Uterus (tissue), 4 donors: ENCODE data around the gene RICTOR. TPM values are rescaled to one million over a fixed set of nuclear protein-coding genes. Genes with fewer than 3 reads are reported as not detected.

ENCODE experiments used
- DNase-seq, 2 donors: peaks; one replicate each; pipeline ENCODE4 v3.0.0-alpha.2; 2019 to 2020
- H3K27ac ChIP-seq, 2 donors: fragments of 200-600 bp; sonication (generic); 1 replicate in 1 of 2; 2 replicates in 1 of 2; pipeline ENCODE4 v1.5.1; 2016 to 2018
- H3K27me3 ChIP-seq, 2 donors: fragments of 200-600 bp; sonication (generic); one replicate each; pipeline ENCODE4 v1.5.1; 2018 to 2019; ENCODE audit warnings: control low read depth in 1 of 2
- H3K36me3 ChIP-seq, 2 donors: fragments of 200-600 bp; sonication (generic); one replicate each; pipeline ENCODE4 v1.5.1; 2019; ENCODE audit warnings: control low read depth in 1 of 2
- H3K4me1 ChIP-seq, 2 donors: fragments of 200-600 bp; sonication (generic); one replicate each; pipeline ENCODE4 v1.5.1; 2018 to 2019; ENCODE audit warnings: control low read depth in 1 of 2
- H3K4me3 ChIP-seq, 2 donors: fragments of 200-600 bp; sonication (generic); 1 replicate in 1 of 2; 2 replicates in 1 of 2; pipeline ENCODE4 v1.5.1; 2018 to 2019; ENCODE audit warnings: mild to moderate bottlenecking in 1 of 2
- H3K9me3 ChIP-seq, 2 donors: fragments of 200-600 bp; sonication (generic); one replicate each; pipeline ENCODE4 v1.5.1; 2019; ENCODE audit warnings: control low read depth in 1 of 2
- POLR2A ChIP-seq, 2 donors: fragments of 450-650 bp; IDR thresholded peaks; one replicate each; pipeline ENCODE4 v1.6.1; 2016; ENCODE audit warnings: antibody characterized with exemption in 2 of 2, mild to moderate bottlenecking in 1 of 2, moderate library complexity in 1 of 2
- intact Hi-C: fragments of 100-400 bp; cut with DNase I; formaldehyde crosslinking; loops from one replicate; pipeline ENCODE4 v1.15.1; 2023; ENCODE audit warnings: low total_unique reads
- total RNA-seq, 4 donors: library from RNA; depleted of rRNA in 3 of 4; stranded (reverse); fragments of >200 nt in 3 of 4; gene quantifications; one replicate each; pipeline versions ENCODE4 v1.1.0 to v1.2.4, GENCODE V29; 2014 to 2023
- TF ChIP-seq, protein P1 (sequence below), 4 experiments: fragments of 200-600 bp in 2 of 4; fragments of 450-650 bp in 2 of 4; sonication (generic) in 2 of 4; IDR thresholded peaks; one replicate each; pipeline ENCODE4 v1.5.1; 2016 to 2019; ENCODE audit warnings: antibody characterized with exemption in 4 of 4, mild to moderate bottlenecking in 2 of 4, moderate library complexity in 1 of 4
- donor health status: DM: yes; HTN: yes; CAD: no.

The RICTOR gene
- total RNA-seq, 4 donors from 2014 or later = 50.6 to 79.4 (median 70.6) TPM

DNA sequence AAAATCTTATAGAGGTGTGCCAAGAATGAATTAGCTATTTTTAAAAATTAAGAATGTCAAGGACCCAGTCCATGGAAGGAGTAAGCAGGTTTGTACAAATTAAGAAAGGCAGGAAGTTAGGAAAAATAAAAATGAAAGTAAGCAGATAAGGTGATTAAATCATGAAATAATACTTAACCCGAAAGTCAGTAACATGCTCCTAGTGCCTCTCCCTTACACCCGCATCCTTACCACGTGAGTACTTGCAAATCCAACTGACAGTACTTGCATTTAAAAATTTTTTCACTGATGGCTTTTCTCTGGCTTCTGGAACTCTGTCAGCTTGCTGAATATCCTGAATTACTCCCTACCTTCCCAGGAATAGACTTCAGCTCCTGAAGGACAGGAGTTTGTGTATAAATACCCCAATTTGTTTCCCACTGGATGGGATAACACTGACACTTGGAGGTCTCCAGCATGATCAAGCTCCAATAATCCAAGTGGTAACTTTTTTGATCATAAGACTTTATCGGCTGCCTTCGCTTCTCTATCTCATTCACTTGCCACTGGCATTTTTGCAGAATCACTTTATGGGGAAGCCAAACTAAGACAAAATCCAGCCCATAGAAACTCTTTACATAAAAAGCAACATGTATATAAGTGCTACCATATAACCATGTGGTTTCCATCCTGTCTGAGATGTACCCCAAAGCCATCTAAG is 41.6 kb upstream of the RICTOR start:
- no peaks in the 10 kb centered on the region for H3K36me3 ChIP-seq
- peak overlapping the region; percentile 47 to 62 for H3K27ac ChIP-seq
- no peak for TF ChIP-seq POLR2A (IDR thresholded peaks at IDR 0.05)
- TF ChIP-seq, protein P1, sequence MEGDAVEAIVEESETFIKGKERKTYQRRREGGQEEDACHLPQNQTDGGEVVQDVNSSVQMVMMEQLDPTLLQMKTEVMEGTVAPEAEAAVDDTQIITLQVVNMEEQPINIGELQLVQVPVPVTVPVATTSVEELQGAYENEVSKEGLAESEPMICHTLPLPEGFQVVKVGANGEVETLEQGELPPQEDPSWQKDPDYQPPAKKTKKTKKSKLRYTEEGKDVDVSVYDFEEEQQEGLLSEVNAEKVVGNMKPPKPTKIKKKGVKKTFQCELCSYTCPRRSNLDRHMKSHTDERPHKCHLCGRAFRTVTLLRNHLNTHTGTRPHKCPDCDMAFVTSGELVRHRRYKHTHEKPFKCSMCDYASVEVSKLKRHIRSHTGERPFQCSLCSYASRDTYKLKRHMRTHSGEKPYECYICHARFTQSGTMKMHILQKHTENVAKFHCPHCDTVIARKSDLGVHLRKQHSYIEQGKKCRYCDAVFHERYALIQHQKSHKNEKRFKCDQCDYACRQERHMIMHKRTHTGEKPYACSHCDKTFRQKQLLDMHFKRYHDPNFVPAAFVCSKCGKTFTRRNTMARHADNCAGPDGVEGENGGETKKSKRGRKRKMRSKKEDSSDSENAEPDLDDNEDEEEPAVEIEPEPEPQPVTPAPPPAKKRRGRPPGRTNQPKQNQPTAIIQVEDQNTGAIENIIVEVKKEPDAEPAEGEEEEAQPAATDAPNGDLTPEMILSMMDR (IDR thresholded peaks at IDR 0.05) = no peak
- H3K4me3 ChIP-seq = peak overlapping the region in 1 of 2 donors; percentile 13
- no peaks in the 10 kb centered on the region for H3K9me3 ChIP-seq
- H3K27me3 ChIP-seq = no peaks in the 10 kb centered on the region
- intact Hi-C loops = no loop called here
- H3K4me1 ChIP-seq = no peaks in the 10 kb centered on the region
- no peak for DNase-seq

DNA sequence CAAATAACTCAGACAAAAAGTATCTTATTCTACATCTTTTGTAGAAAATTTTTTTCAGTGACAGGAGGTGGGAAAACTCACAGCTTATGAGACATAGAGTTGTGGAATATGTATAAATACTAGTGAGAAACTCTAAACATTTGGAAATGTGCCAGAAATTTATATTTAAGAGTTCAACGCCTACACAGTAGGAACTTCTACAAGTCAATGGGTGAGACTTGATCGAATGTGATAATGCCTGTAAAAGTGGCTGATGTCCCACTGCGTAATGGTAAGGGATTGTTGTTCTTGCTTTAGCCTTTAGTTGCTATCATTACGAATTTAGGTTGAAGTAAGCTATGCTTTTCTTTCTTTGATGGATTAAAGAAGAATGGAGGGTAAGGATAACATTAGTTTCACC is 40.0 kb upstream of the RICTOR start:
- H3K27ac ChIP-seq = no peak overlapping the region
- H3K36me3 ChIP-seq = no peaks in the 10 kb centered on the region
- no peaks in the 10 kb centered on the region for H3K4me1 ChIP-seq
- intact Hi-C loops = no loop called here
- no peak for DNase-seq
- no peaks in the 10 kb centered on the region for H3K27me3 ChIP-seq
- TF ChIP-seq POLR2A (IDR thresholded peaks at IDR 0.05) = no peak
- TF ChIP-seq, protein P1 (IDR thresholded peaks at IDR 0.05) = no peak
- H3K4me3 ChIP-seq = no peak overlapping the region
- no peaks in the 10 kb centered on the region for H3K9me3 ChIP-seq

DNA sequence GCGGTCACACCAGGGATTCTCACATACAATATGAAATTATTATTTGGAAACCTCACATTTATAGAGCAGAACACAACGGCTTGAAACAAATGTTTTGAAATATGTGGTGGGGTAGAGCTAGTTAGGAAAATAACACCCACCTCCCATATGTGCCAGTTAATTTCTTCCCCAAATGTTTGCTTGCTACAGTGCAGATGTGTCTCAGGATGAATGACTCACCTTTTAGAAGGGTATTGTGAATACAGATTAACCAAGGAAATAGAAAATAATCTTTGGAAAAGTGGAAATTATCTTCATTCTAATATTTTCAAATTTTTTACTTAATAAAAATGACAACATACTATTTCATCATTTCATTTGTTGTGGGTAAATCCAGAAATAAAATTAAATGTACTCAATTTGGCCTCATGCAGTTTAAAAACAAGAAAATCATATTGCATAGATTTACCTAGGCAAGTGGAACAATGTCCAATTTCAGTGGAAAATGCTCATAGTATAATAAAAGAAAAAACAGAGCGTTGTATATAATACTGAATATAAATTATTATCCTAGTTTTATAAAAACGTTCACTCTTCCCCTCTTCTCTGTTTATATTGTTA is 39.3 kb upstream of the RICTOR start:
- Histone ChIP-seq H3K27me3 (no peaks in the 10 kb centered on the region), H3K4me1 (no peaks in the 10 kb centered on the region), H3K4me3 (no peak overlapping the region), H3K27ac (no peak overlapping the region), H3K36me3 (no peaks in the 10 kb centered on the region), H3K9me3 (no peaks in the 10 kb centered on the region)
- no peak for TF ChIP-seq POLR2A (IDR thresholded peaks at IDR 0.05)
- TF ChIP-seq, protein P1 (IDR thresholded peaks at IDR 0.05) = no peak
- no peak for DNase-seq
- intact Hi-C loops = no loop called here

DNA sequence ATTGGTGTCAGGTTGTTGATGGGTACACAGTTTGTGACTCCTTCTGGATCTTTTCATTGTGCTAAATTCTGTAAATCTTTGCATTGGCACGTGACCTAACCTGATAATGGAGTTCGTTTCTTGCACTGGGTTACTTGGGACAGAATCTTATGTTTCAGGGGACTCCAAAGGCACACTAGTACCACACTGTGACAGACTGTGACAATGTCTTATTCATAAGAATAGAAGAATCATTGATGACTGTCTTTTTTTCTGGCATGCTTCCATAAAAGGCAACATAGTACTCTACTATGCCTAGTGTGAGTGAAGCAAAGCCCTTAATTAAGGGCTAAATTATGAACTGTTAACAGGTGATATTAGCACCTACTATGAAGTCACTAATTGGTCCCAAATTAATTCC is 35.4 kb upstream of the RICTOR start:
- Histone ChIP-seq H3K27ac (no peak overlapping the region), H3K27me3 (no peaks in the 10 kb centered on the region), H3K4me1 (peaks cover 0 to 7% of the 10 kb centered on the region in 2 donors), H3K4me3 (no peak overlapping the region), H3K9me3 (no peaks in the 10 kb centered on the region), H3K36me3 (no peaks in the 10 kb centered on the region)
- no peak for TF ChIP-seq POLR2A (IDR thresholded peaks at IDR 0.05)
- TF ChIP-seq, protein P1 (IDR thresholded peaks at IDR 0.05) = no peak
- DNase-seq = no peak
- intact Hi-C loops = no loop called here

DNA sequence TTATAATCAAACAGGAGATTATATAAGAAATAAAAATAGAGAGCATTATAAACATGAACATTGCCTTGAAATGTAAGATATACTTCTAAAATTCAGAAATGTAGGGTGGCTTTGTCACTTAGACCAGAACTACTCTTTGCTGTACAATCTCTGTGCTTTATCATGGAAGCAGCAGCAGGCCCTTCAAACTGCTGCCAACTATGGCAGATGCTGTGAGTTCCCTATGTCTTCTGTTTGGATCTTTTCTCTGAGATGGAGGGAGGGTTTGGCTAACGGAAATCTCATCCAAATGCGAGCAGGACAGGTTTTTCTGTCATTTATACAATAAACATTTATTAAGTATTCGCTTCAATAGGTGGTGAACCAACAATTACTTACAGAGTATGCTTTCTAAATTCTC is 34.8 kb upstream of the RICTOR start:
- TF ChIP-seq POLR2A (IDR thresholded peaks at IDR 0.05) = no peak
- TF ChIP-seq, protein P1 (IDR thresholded peaks at IDR 0.05) = no peak
- intact Hi-C loops = no loop called here
- Histone ChIP-seq H3K4me1 (peaks cover 0 to 7% of the 10 kb centered on the region in 2 donors), H3K4me3 (no peak overlapping the region), H3K27me3 (no peaks in the 10 kb centered on the region), H3K36me3 (no peaks in the 10 kb centered on the region), H3K27ac (no peak overlapping the region), H3K9me3 (no peaks in the 10 kb centered on the region)
- no peak for DNase-seq
